SK-N-SH (cell line): ENCODE data around the gene POU2AF1. TPM values are rescaled to one million over a fixed set of nuclear protein-coding genes. Genes with fewer than 3 reads are reported as not detected.
A peak's percentile ranks its signal among the peaks of the same experiment; 100 is the strongest.

Experiments used
- CTCF ChIA-PET: fragments of 300-600, 350-600 bp; formaldehyde crosslinking; extraction: SDS; loops from one replicate; lab custom pipeline; 2021; lab: Yijun Ruan, JAX
- POLR2A ChIA-PET: fragments of 350-600 bp; sonication (Branson Sonifier 250); formaldehyde crosslinking; extraction: SDS; loops from one replicate; lab custom pipeline; 2020; ENCODE audit warnings: antibody characterized with exemption, inconsistent platforms; lab: Yijun Ruan, JAX
- DNase-seq: peaks from one replicate; pipeline ENCODE4 v3.0.0; 2012
- H2AFZ ChIP-seq: fragments of 200-600 bp; sonication (generic); 2 replicates; pipeline ENCODE4 v1.8.1; 2016; ENCODE audit warnings: antibody characterized with exemption, mild to moderate bottlenecking, low read depth
- H3F3A ChIP-seq: fragments of 200-600 bp; sonication (generic); replicated peaks from 2 replicates; pipeline ENCODE3; 2016; ENCODE audit warnings: antibody characterized with exemption, mild to moderate bottlenecking; ENCODE audit not compliant: insufficient read depth
- H3K27ac ChIP-seq, 2 experiments: fragments of 200-500 bp in 1 of 2; fragments of 200-600 bp in 1 of 2; sonication (Bioruptor generic) in 1 of 2; sonication (generic), shearing (Covaris generic) in 1 of 2; 2 replicates each; pipeline versions ENCODE4 v1.5.1 to v1.6.1; 2014 to 2016; ENCODE audit warnings: low read depth in 2 of 2, inconsistent platforms in 1 of 2, low read length in 1 of 2, mild to moderate bottlenecking in 1 of 2, mixed read lengths in 1 of 2
- H3K27me3 ChIP-seq: fragments of 200-600 bp; sonication (generic), shearing (Covaris generic); 2 replicates; pipeline ENCODE4 v1.6.1; 2016; ENCODE audit warnings: mixed run types; ENCODE audit not compliant: insufficient read depth
- H3K36me3 ChIP-seq, 2 experiments: fragments of 200-500 bp in 1 of 2; fragments of 200-600 bp in 1 of 2; sonication (Bioruptor generic) in 1 of 2; sonication (generic) in 1 of 2; replicated peaks in 1 of 2; 2 replicates each; pipeline versions ENCODE3 to v1.5.1; 2014 to 2016; ENCODE audit warnings: low read length in 1 of 2, mild to moderate bottlenecking in 1 of 2; ENCODE audit not compliant: insufficient read depth in 2 of 2, control insufficient read depth in 1 of 2
- H3K4me1 ChIP-seq, 2 experiments: fragments of 200-500 bp in 1 of 2; fragments of 200-600 bp in 1 of 2; sonication (Bioruptor generic) in 1 of 2; sonication (generic), shearing (Covaris generic) in 1 of 2; 2 replicates each; pipeline versions ENCODE4 v1.5.1 to v1.6.1; 2014 to 2016; ENCODE audit warnings: low read depth in 1 of 2, low read length in 1 of 2, mixed run types in 1 of 2; ENCODE audit not compliant: insufficient read depth in 2 of 2, control insufficient read depth in 1 of 2
- H3K4me2 ChIP-seq: fragments of 200-600 bp; sonication (generic), shearing (Covaris generic); 2 replicates; pipeline ENCODE4 v1.6.1; 2017; ENCODE audit warnings: mixed run types
- H3K4me3 ChIP-seq, 2 experiments: fragments of 200-500 bp in 1 of 2; fragments of 200-600 bp in 1 of 2; sonication (Bioruptor generic) in 1 of 2; sonication (generic), shearing (Covaris generic) in 1 of 2; 2 replicates each; pipeline versions ENCODE4 v1.5.1 to v1.8.1; 2014 to 2016; ENCODE audit warnings: low read depth in 2 of 2, inconsistent platforms in 1 of 2, low read length in 1 of 2, mild to moderate bottlenecking in 1 of 2, mixed read lengths in 1 of 2, moderate library complexity in 1 of 2
- H3K79me2 ChIP-seq: fragments of 200-600 bp; sonication (generic); 2 replicates; pipeline ENCODE4 v1.8.1; 2017; ENCODE audit warnings: mild to moderate bottlenecking; ENCODE audit not compliant: insufficient read depth
- H3K9ac ChIP-seq: fragments of 200-600 bp; sonication (generic); 2 replicates; pipeline ENCODE4 v1.6.1; 2017; ENCODE audit warnings: mixed run types
- H3K9me2 ChIP-seq: fragments of 200-600 bp; sonication (generic); 2 replicates; pipeline ENCODE4 v1.6.1; 2017; ENCODE audit warnings: mixed run types
- H3K9me3 ChIP-seq: fragments of 200-600 bp; sonication (generic); 2 replicates; pipeline ENCODE4 v1.6.1; 2017; ENCODE audit warnings: mixed run types, mild to moderate bottlenecking, moderate library complexity
- H4K20me1 ChIP-seq: fragments of 200-600 bp; sonication (generic); 2 replicates; pipeline ENCODE4 v1.6.1; 2017; ENCODE audit warnings: mild to moderate bottlenecking, mixed run types; ENCODE audit not compliant: insufficient read depth
- CHD2 ChIP-seq: fragments of 150-350 bp; IDR thresholded peaks from 2 replicates; pipeline ENCODE4 v1.6.1; 2018; ENCODE audit warnings: low read length; ENCODE audit not compliant: partially characterized antibody
- CTCF ChIP-seq: fragments of 200-600 bp; sonication (generic); IDR thresholded peaks from 2 replicates; pipeline ENCODE4 v1.6.1; 2017; ENCODE audit warnings: antibody characterized with exemption, mild to moderate bottlenecking, moderate library complexity
- ELF1 ChIP-seq: IDR thresholded peaks from 2 replicates; pipeline ENCODE4 v1.4.0; 2012
- EP300 ChIP-seq, 2 experiments: IDR thresholded peaks; 2 replicates each; pipeline versions ENCODE4 v1.4.0 to v1.6.1; 2012; ENCODE audit warnings: borderline replicate concordance in 1 of 2, low read depth in 1 of 2, low read length in 1 of 2
- FOSL2 ChIP-seq: IDR thresholded peaks from 2 replicates; pipeline ENCODE4 v1.4.0; 2012; ENCODE audit warnings: low read depth, mild to moderate bottlenecking, moderate library complexity, borderline replicate concordance
- FOXJ3 ChIP-seq: sonication (generic); formaldehyde crosslinking; IDR thresholded peaks from 2 replicates; pipeline ENCODE4 v1.5.1; 2020; ENCODE audit warnings: mild to moderate bottlenecking, missing genetic modification reagents
- GABPA ChIP-seq: IDR thresholded peaks from 2 replicates; pipeline ENCODE4 v1.4.0; 2012; ENCODE audit warnings: low read depth, mild to moderate bottlenecking
- GATA2 ChIP-seq: sonication (generic); formaldehyde crosslinking; IDR thresholded peaks from 2 replicates; pipeline ENCODE4 v1.5.0; 2020; ENCODE audit warnings: mild to moderate bottlenecking, missing genetic modification reagents
- IRF3 ChIP-seq: fragments of 150-350 bp; IDR thresholded peaks from 2 replicates; pipeline ENCODE4 v1.6.1; 2016; ENCODE audit warnings: mild to moderate bottlenecking, low read depth, low read length
- JUND ChIP-seq: IDR thresholded peaks from 2 replicates; pipeline ENCODE4 v1.4.0; 2012
- MAX ChIP-seq: IDR thresholded peaks from 2 replicates; pipeline ENCODE4 v1.4.0; 2012; ENCODE audit warnings: low read depth
- MEF2A ChIP-seq: IDR thresholded peaks from 2 replicates; pipeline ENCODE4 v1.4.0; 2012; ENCODE audit warnings: low read depth, borderline replicate concordance
- MXI1 ChIP-seq: IDR thresholded peaks from 2 replicates; pipeline ENCODE4 v1.6.1; 2012; ENCODE audit warnings: mild to moderate bottlenecking, low read depth, low read length, improper control_type of control experiment
- NRF1 ChIP-seq: IDR thresholded peaks from 2 replicates; pipeline ENCODE4 v1.6.1; 2012; ENCODE audit warnings: low read depth, mild to moderate bottlenecking, low read length
- POLR2AphosphoS5 ChIP-seq: IDR thresholded peaks from 2 replicates; pipeline ENCODE4 v1.6.1; 2012; ENCODE audit warnings: low read depth, low read length
- RAD21 ChIP-seq: IDR thresholded peaks from 2 replicates; pipeline ENCODE4 v1.6.1; 2012; ENCODE audit warnings: mild to moderate bottlenecking, low read length
- RCOR1 ChIP-seq: fragments of 150-350 bp; IDR thresholded peaks from 2 replicates; pipeline ENCODE4 v1.6.1; 2017; ENCODE audit warnings: antibody characterized with exemption, low read length
- REST ChIP-seq: IDR thresholded peaks from 2 replicates; pipeline ENCODE4 v1.6.1; 2012; ENCODE audit warnings: mild to moderate bottlenecking, low read depth, low read length, moderate library complexity
- RFX5 ChIP-seq: IDR thresholded peaks from 2 replicates; pipeline ENCODE4 v1.6.1; 2012; ENCODE audit warnings: mild to moderate bottlenecking, improper control_type of control experiment, low read length
- RXRA ChIP-seq: IDR thresholded peaks from 2 replicates; pipeline ENCODE4 v1.4.0; 2012; ENCODE audit warnings: low read depth, mild to moderate bottlenecking, borderline replicate concordance
- SIN3A ChIP-seq: IDR thresholded peaks from 2 replicates; pipeline ENCODE4 v1.6.1; 2012; ENCODE audit warnings: low read depth, mild to moderate bottlenecking, low read length, moderate library complexity, borderline replicate concordance
- SMC3 ChIP-seq: IDR thresholded peaks from 2 replicates; pipeline ENCODE4 v1.6.1; 2012; ENCODE audit warnings: low read depth, low read length, improper control_type of control experiment
- TAF1 ChIP-seq: IDR thresholded peaks from 2 replicates; pipeline ENCODE4 v1.6.1; 2012; ENCODE audit warnings: low read depth, mild to moderate bottlenecking, low read length, moderate library complexity, borderline replicate concordance
- TCF12 ChIP-seq: IDR thresholded peaks from 2 replicates; pipeline ENCODE4 v1.4.0; 2012
- TEAD4 ChIP-seq: IDR thresholded peaks from 2 replicates; pipeline ENCODE4 v1.4.0; 2012; ENCODE audit warnings: mild to moderate bottlenecking, borderline replicate concordance; ENCODE audit not compliant: insufficient read depth
- USF1 ChIP-seq: IDR thresholded peaks from 2 replicates; pipeline ENCODE4 v1.4.0; 2012; ENCODE audit warnings: low read depth, borderline replicate concordance
- YY1 ChIP-seq: IDR thresholded peaks from 2 replicates; pipeline ENCODE4 v1.4.0; 2012; ENCODE audit warnings: low read depth, mild to moderate bottlenecking
- WGBS: methylation state at CpG from one replicate; pipeline ENCODE4 v1.1.6; 2017; ENCODE audit warnings: low lambda C conversion rate; 5-methylcytosine and 5-hydroxymethylcytosine counted together
- polyA plus RNA-seq, 3 experiments: library from polyadenylated mRNA; depleted of rRNA; stranded (reverse); fragments of >200 nt; gene quantifications; 2 replicates each; pipeline ENCODE4 v1.2.3, GENCODE V29; 2012

Gene POU2AF1
- polyA plus RNA-seq, 1 of the 3 experiments (the other 2 are of a cell fraction): 0.07 TPM

- Histone ChIP-seq H3K9me3 (no peaks in the 10 kb centered on the region), H3K27me3 (no peaks in the 10 kb centered on the region), H3K9me2 (no peaks in the 10 kb centered on the region), H4K20me1 (no peaks in the 10 kb centered on the region), H3K4me1 (peaks cover 31 to 43% of the 10 kb centered on the region in 2 experiments), H2AFZ (peak overlapping the region; percentile 73; the same call in 1 of the 2 replicates), H3K79me2 (no peaks in the 10 kb centered on the region), H3K27ac (peak overlapping the region; percentile 40 to 52; a peak in 3 of 4 replicates), H3K4me2 (0 out of 2 replicates have a peak overlapping the region, but pooled peaks have one; percentile 2), H3K36me3 (no peaks in the 10 kb centered on the region), H3F3A (peaks cover 8% of the 10 kb centered on the region), H3K9ac (no peak overlapping the region), H3K4me3 (no peak overlapping the region)
- ChIA-PET CTCF (interaction anchor here (1.4 kb wide), 1 partner anchor 30 kb away, joined by 3 read pairs; no protein-coding TSS in a partner anchor), POLR2A (no interaction called here)
- DNase-seq: peak; percentile 58
- 14% methylated on average over 2 of the region's 4 CpGs for WGBS
- TF ChIP-seq TAF1 (no peak), JUND (peak; percentile 23; the same call in 1 of the 2 replicates), MXI1 (peak; percentile 41; the same call in 1 of the 2 replicates), RAD21 (no peak), CHD2 (peak; percentile 84), REST (no peak), TEAD4 (peak; percentile 75; the same call in 1 of the 2 replicates), YY1 (no peak), USF1 (no peak), MAX (no peak), TCF12 (peak; percentile 59), EP300 (IDR thresholded peaks at IDR 0.05; ENCODE audit: borderline replicate concordance in 1 of 2, low read depth in 1 of 2, low read length in 1 of 2) (peak in 1 of 2 experiments; percentile 98; a peak in 2 of 4 replicates), FOXJ3 (no peak), RFX5 (no peak), CTCF (no peak), MEF2A (0 out of 2 replicates have a peak, but pooled peaks have one; percentile 35), NRF1 (no peak), RXRA (peak; percentile 67; the same call in 1 of the 2 replicates), RCOR1 (peak; percentile 99), GATA2 (CRISPR knock-in tag) (peak; percentile 83), GABPA (no peak), IRF3 (no peak), POLR2AphosphoS5 (peak; percentile 68), FOSL2 (peak; percentile 37; the same call in 1 of the 2 replicates), SIN3A (no peak), SMC3 (no peak), ELF1 (peak; percentile 77)
These were observed 47.2 kb downstream of the POU2AF1 start for GRCh38 chr11:111331711-111332479.
